SKM-1 treated with dmso at 0.1 percent for 144 hours (cell line): ENCODE results near the gene ARPC4.
"Not testable (repeated sequence)": the region's sequence is repeated elsewhere in the genome, so short reads cannot be mapped to it uniquely, and the experiment has no call there.

ENCODE experiments used
- DNase-seq: peaks from one replicate; lab custom pipeline; 2025; ENCODE audit not compliant: unreplicated experiment; lab: John Stamatoyannopoulos, UW

Gene ARPC4

GRCh38 chr3:9851383-9851782, 58.5 kb downstream of the ARPC4 start:
- not testable (repeated sequence) for DNase-seq

- DNase-seq, result not testable (repeated sequence)
Observed at GRCh38 chr3:9851926-9852325, 59.0 kb downstream of the ARPC4 start.

- no peak for DNase-seq
Observed at GRCh38 chr3:9852528-9852927, 59.6 kb downstream of the ARPC4 start.

GRCh38 chr3:9854291-9854940, 61.5 kb downstream of the ARPC4 start:
- not testable (repeated sequence) for DNase-seq

GRCh38 chr3:9855594-9855993, 62.7 kb downstream of the ARPC4 start:
- DNase-seq, result no peak
